ENCODE measurements around the gene PIGC. TPM values are rescaled to one million over a fixed set of nuclear protein-coding genes. Genes with fewer than 3 reads are reported as not detected.

The PIGC gene
- total RNA-seq, 1 donor from 2014 or later = 30.5 TPM

DNA sequence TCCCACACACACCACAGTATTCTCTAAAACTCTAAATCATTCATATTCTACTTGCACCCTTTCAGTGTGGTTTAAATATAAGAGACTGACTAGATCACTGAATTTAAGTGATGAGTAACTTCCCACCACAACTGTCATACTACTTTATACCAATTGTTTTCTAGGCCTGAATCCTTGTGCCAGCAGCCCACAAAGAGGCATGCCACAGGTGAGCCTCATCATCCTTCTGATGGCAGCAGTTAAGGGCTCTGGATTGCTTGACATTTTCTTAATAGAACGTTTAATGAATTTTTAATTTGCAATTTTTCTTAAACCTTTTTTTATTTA, 13.8 kb downstream of the PIGC start:
- no peak overlapping the region for H3K27ac Mint-ChIP-seq (ENCODE audit: unreplicated experiment)
- peaks cover 5% of the 10 kb centered on the region for H3K9me3 Mint-ChIP-seq (ENCODE audit: unreplicated experiment)
- DNase-seq (ENCODE audit: extremely low spot score, unreplicated experiment) = no peak
- TF ChIP-seq, protein P1, sequence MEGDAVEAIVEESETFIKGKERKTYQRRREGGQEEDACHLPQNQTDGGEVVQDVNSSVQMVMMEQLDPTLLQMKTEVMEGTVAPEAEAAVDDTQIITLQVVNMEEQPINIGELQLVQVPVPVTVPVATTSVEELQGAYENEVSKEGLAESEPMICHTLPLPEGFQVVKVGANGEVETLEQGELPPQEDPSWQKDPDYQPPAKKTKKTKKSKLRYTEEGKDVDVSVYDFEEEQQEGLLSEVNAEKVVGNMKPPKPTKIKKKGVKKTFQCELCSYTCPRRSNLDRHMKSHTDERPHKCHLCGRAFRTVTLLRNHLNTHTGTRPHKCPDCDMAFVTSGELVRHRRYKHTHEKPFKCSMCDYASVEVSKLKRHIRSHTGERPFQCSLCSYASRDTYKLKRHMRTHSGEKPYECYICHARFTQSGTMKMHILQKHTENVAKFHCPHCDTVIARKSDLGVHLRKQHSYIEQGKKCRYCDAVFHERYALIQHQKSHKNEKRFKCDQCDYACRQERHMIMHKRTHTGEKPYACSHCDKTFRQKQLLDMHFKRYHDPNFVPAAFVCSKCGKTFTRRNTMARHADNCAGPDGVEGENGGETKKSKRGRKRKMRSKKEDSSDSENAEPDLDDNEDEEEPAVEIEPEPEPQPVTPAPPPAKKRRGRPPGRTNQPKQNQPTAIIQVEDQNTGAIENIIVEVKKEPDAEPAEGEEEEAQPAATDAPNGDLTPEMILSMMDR (IDR thresholded peaks at IDR 0.05) = no peak
- no peaks in the 10 kb centered on the region for H3K27me3 Mint-ChIP-seq (ENCODE audit: unreplicated experiment)
- no peak overlapping the region for H3K4me3 Mint-ChIP-seq (ENCODE audit: unreplicated experiment)
- peaks cover 5% of the 10 kb centered on the region for H3K36me3 Mint-ChIP-seq (ENCODE audit: unreplicated experiment)
- H3K4me1 Mint-ChIP-seq (ENCODE audit: unreplicated experiment) = peaks cover 1% of the 10 kb centered on the region

DNA sequence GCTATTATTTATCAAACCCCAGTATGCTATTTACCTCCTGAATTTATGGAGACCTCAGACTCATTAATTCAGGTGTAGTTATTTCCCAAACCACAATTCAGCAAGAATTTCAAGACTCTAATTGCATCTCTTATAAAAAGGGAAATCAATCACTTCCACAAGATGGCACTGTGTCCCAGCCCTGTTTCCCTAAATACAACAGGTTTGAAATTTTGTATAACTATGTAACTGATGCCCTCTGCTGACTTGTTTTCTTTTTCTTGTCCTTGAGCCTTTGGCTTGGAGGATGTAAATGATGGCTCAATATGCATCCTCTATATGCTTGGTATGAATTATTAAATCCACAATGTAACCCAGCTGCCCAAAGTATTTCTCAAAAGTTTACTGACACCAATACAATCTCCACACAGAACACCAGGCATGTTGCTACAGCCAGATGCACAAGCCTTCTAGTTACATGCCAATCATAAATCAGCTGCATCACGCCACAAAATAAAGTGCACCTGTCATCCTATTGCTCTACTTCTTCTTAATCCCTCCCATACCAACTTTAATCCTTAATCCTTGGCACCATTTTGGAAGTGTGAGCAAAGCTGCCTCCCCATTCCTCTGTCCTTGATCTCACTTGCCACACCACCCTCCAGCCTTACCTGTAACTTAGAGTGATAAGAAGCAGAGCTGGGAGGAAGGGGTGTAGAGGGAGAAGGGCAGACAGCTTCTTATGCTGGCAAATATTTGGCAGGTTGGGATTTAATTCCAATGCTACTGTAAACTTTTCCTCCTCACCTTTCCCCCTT, 14.3 kb downstream of the PIGC start:
- Mint-ChIP-seq H3K27ac (ENCODE audit: unreplicated experiment) (no peak overlapping the region), H3K36me3 (ENCODE audit: unreplicated experiment) (peaks cover 5% of the 10 kb centered on the region), H3K9me3 (ENCODE audit: unreplicated experiment) (peaks cover 5% of the 10 kb centered on the region), H3K27me3 (ENCODE audit: unreplicated experiment) (no peaks in the 10 kb centered on the region), H3K4me1 (ENCODE audit: unreplicated experiment) (peaks cover 1% of the 10 kb centered on the region), H3K4me3 (ENCODE audit: unreplicated experiment) (no peak overlapping the region)
- DNase-seq (ENCODE audit: extremely low spot score, unreplicated experiment) = no peak
- TF ChIP-seq, protein P1 (IDR thresholded peaks at IDR 0.05) = peak; percentile 84

DNA sequence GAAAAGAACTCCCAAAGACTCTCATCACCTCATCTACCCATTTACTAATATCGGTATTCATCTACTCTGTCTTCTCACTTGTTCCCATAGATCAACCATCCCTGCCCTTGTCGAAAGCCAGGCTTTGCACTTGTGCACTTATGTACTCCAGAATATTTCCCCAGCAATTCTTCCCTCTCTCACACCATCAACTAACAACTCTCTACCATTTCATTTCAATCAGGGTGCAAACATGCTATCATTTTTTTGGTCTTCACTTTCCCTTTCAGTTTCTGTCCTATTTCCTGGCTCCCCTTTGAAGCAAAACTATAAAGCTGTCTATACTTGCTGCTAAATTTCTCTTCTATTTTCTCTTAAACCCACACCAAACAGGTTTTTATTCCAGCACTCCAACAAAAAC, 16.7 kb downstream of the PIGC start:
- no peak for DNase-seq (ENCODE audit: extremely low spot score, unreplicated experiment)
- Mint-ChIP-seq H3K36me3 (ENCODE audit: unreplicated experiment) (no peaks in the 10 kb centered on the region), H3K4me1 (ENCODE audit: unreplicated experiment) (peaks cover 1% of the 10 kb centered on the region), H3K4me3 (ENCODE audit: unreplicated experiment) (no peak overlapping the region), H3K9me3 (ENCODE audit: unreplicated experiment) (no peaks in the 10 kb centered on the region), H3K27ac (ENCODE audit: unreplicated experiment) (no peak overlapping the region), H3K27me3 (ENCODE audit: unreplicated experiment) (no peaks in the 10 kb centered on the region)
- TF ChIP-seq, protein P1 (IDR thresholded peaks at IDR 0.05) = no peak

DNA sequence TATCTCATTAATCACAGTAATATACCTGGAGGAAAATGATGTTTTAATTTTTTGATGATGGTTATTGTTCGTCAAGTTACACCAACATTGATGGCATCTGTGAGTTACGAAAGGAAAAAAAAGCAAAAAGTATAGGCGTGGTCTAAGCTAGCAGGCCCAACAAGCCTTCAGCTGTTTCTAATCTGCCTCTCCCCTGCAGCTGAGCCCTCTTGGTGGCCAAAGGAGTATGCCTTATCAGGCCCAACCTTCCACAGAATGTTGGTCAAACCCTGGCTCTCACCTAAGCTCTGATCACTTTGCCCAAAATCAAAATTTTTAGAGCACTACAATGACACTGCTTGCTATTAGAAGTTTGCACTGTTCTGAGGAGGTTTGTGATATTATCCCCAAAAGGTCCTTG, 18.5 kb downstream of the PIGC start:
- H3K9me3 Mint-ChIP-seq (ENCODE audit: unreplicated experiment) = no peaks in the 10 kb centered on the region
- H3K4me1 Mint-ChIP-seq (ENCODE audit: unreplicated experiment) = peaks cover 1% of the 10 kb centered on the region
- H3K36me3 Mint-ChIP-seq (ENCODE audit: unreplicated experiment) = no peaks in the 10 kb centered on the region
- DNase-seq (ENCODE audit: extremely low spot score, unreplicated experiment) = no peak
- no peaks in the 10 kb centered on the region for H3K27me3 Mint-ChIP-seq (ENCODE audit: unreplicated experiment)
- no peak overlapping the region for H3K4me3 Mint-ChIP-seq (ENCODE audit: unreplicated experiment)
- TF ChIP-seq, protein P1 (IDR thresholded peaks at IDR 0.05) = no peak
- H3K27ac Mint-ChIP-seq (ENCODE audit: unreplicated experiment) = no peak overlapping the region

DNA sequence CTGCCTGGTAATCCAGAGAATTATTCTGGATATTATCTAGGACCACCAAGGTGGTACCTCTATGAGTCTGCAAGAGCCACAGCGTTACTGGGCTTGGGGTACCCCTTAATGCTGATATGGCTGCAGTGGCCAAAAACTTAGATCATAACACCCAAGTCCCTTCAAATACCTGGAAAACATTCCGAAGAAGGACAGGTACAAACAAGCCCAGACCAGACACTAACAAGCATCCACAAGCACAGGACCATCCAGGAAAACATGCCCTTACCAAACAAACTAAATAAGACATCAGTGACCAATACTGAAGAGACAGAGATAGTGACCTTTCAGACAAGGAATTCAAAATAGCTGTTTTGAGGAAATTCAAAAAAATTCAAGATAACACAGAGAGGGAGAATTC, 20.5 kb downstream of the PIGC start:
- DNase-seq (ENCODE audit: extremely low spot score, unreplicated experiment) = no peak
- Mint-ChIP-seq H3K36me3 (ENCODE audit: unreplicated experiment) (no peaks in the 10 kb centered on the region), H3K4me3 (ENCODE audit: unreplicated experiment) (no peak overlapping the region), H3K9me3 (ENCODE audit: unreplicated experiment) (no peaks in the 10 kb centered on the region), H3K27ac (ENCODE audit: unreplicated experiment) (no peak overlapping the region), H3K4me1 (ENCODE audit: unreplicated experiment) (no peaks in the 10 kb centered on the region), H3K27me3 (ENCODE audit: unreplicated experiment) (no peaks in the 10 kb centered on the region)
- TF ChIP-seq, protein P1 (IDR thresholded peaks at IDR 0.05) = no peak

Data from osteocyte (in vitro differentiated cells).